Activated T-helper 1 cell treated with anti-CD3 and anti-CD28 coated beads, Interleukin-12 subunit alpha, Interleukin-12 subunit beta, Interleukin-2, Interleukin-4 antibody, amounts not matched to agents 30 ng/mL and 10 ng/mL and 1 ng/mL, durations not matched to agents 14 hours and 24 hours and 36 hours (primary cell): Measurements from ENCODE around the gene ZNF451. TPM values are rescaled to one million over a fixed set of nuclear protein-coding genes. Genes with fewer than 3 reads are reported as not detected.
"Not testable (repeated sequence)": the region's sequence is repeated elsewhere in the genome, so short reads cannot be mapped to it uniquely, and the experiment has no call there.

Experiments
- DNase-seq: peaks from one replicate; pipeline ENCODE4 v3.0.0; 2021; ENCODE audit warnings: low spot score
- H3K27ac Mint-ChIP-seq: one replicate; pipeline ENCODE4 v1.8.0; 2021; ENCODE audit warnings: mild to moderate bottlenecking, mixed read lengths
- H3K27me3 Mint-ChIP-seq: one replicate; pipeline ENCODE4 v1.8.0; 2022; ENCODE audit warnings: mild to moderate bottlenecking, moderate library complexity, mixed read lengths; ENCODE audit not compliant: insufficient read depth
- H3K36me3 Mint-ChIP-seq: one replicate; pipeline ENCODE4 v1.8.0; 2021; ENCODE audit warnings: low read depth, mixed read lengths
- H3K4me1 Mint-ChIP-seq: one replicate; pipeline ENCODE4 v1.8.0; 2021; ENCODE audit warnings: low read depth, mixed read lengths
- H3K4me3 Mint-ChIP-seq: one replicate; pipeline ENCODE4 v1.8.0; 2021; ENCODE audit warnings: mild to moderate bottlenecking, moderate library complexity, mixed read lengths
- H3K9me3 Mint-ChIP-seq: one replicate; pipeline ENCODE4 v1.8.0; 2021; ENCODE audit warnings: mixed read lengths
- intact Hi-C: fragments of 100-400 bp; cut with micrococcal nuclease; formaldehyde crosslinking; loops from one replicate; pipeline ENCODE4 v1.15.1; 2024
- total RNA-seq: library from RNA; stranded (reverse); gene quantifications from 2 replicates; pipeline ENCODE4 v1.2.3, GENCODE V29; 2022

Gene ZNF451, protein sequence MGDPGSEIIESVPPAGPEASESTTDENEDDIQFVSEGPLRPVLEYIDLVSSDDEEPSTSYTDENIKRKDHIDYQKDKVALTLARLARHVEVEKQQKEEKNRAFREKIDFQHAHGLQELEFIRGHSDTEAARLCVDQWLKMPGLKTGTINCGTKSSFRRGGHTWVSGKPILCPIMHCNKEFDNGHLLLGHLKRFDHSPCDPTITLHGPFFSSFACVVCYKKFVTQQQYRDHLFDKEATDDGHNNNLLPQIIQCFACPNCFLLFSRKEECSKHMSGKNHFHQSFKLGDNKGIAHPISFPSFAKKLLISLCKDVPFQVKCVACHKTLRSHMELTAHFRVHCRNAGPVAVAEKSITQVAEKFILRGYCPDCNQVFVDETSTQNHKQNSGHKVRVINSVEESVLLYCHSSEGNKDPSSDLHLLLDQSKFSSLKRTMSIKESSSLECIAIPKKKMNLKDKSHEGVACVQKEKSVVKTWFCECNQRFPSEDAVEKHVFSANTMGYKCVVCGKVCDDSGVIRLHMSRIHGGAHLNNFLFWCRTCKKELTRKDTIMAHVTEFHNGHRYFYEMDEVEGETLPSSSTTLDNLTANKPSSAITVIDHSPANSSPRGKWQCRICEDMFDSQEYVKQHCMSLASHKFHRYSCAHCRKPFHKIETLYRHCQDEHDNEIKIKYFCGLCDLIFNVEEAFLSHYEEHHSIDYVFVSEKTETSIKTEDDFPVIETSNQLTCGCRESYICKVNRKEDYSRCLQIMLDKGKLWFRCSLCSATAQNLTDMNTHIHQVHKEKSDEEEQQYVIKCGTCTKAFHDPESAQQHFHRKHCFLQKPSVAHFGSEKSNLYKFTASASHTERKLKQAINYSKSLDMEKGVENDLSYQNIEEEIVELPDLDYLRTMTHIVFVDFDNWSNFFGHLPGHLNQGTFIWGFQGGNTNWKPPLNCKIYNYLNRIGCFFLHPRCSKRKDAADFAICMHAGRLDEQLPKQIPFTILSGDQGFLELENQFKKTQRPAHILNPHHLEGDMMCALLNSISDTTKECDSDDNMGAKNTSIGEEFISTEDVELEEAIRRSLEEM
- 58.1 and 64.4 TPM in 2 replicates for total RNA-seq

DNA sequence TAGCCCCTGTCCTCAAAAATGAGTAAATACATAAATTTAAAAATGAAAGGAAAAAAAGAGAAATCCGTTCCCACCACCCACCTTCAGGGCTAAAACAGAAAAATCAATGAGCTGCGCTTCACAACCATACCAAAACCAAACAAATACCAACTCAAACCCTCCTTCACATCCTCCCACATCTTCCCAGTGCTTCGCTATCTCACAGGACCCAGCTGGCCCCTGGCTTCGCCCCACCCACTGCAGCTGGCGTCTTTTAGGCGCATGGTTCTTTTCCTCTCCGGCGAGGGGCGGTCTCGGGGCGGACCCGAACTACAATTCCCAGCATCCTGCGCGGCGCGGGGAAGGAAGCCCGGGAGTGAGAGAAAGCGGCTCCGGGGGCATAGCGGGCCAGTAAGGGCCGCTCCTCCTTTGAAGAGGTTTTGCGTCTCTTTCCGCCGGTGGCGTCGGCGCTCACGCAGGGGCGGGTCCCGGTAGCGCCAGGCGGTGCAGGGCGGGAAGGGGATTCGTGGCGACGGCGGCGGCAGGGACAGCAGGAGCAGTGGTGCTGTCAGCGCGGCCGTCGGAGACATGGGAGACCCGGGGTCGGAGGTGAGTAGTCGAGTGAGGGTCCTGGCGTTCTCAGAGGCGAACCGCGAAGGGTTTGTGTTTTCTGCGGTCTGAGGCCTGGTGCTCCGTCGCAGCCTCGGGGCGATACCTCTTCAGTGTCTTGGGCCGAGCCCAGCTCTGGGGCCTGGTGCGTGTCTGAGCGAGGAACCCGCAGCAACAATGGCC, at the start of gene ZNF451:
TSS of gene ZNF451 (plus strand) at position 502 of the 771 bp plus-strand sequence. CDS start at position 568, 66 bp downstream.
- H3K27me3 Mint-ChIP-seq, result no peaks in the 10 kb centered on the region
- H3K4me3 Mint-ChIP-seq, result peak within 1 kb of the TSS; percentile 88
- H3K9me3 Mint-ChIP-seq, result no peaks in the 10 kb centered on the region
- H3K27ac Mint-ChIP-seq, result peak within 1 kb of the TSS; percentile 72
- peak; percentile 95 for DNase-seq
- intact Hi-C loops, result loop anchor here (1.0 to 5.0 kb wide), 6 partner anchors 44 to 238 kb away; partner anchors contain the start of genes BAG2, BEND6, KIAA1586 and PRIM2
- peaks cover 15% of the 10 kb centered on the region for H3K36me3 Mint-ChIP-seq
- peaks cover 35% of the 10 kb centered on the region for H3K4me1 Mint-ChIP-seq

DNA sequence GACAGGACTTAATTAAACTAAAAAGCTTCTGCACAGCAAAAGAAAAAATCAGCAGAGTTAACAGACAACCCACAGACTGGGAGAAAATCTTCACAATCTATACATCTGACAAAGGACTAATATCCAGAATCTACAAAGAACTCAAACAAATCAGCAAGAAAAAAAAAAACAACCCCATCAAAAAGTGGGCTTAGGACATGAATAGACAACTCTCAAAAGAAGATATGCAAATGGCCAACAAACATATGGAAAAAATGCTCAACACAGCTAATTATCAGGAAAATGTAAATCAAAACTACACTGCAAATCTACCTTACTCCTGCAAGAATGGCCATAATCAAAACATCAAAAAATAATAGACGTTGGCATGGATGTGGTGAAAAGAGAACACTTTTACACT, 45.9 kb upstream of the ZNF451 start:
- H3K36me3 Mint-ChIP-seq, intact Hi-C loops, DNase-seq, H3K9me3 Mint-ChIP-seq, H3K27ac Mint-ChIP-seq, H3K4me3 Mint-ChIP-seq: not testable (repeated sequence)
- H3K4me1 Mint-ChIP-seq, result peaks cover 19% of the 10 kb centered on the region
- H3K27me3 Mint-ChIP-seq, result peaks cover 47% of the 10 kb centered on the region

DNA sequence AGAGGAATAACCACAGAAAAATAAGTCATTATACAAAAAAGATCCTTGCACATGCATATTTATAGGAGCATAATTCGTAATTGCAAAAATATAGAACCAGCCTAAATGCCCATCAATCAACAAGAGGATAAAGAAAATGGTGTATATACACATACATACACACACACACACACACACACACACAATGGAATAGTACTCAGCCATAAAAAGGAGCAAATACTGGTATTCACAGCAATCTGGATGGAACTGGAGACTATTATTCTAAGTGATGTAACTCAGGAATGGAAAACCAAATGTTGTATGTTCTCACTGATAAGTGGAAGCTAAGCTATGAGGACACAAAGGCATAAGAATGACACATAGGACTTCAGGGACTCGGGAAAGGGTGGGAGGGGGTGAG, 45.4 kb upstream of the ZNF451 start:
- H3K27me3 Mint-ChIP-seq, result peaks cover 45% of the 10 kb centered on the region
- H3K36me3 Mint-ChIP-seq, result peaks cover 12% of the 10 kb centered on the region
- H3K9me3 Mint-ChIP-seq, result no peaks in the 10 kb centered on the region
- no peak overlapping the region for H3K4me3 Mint-ChIP-seq
- H3K27ac Mint-ChIP-seq, result no peak overlapping the region
- no peak for DNase-seq
- H3K4me1 Mint-ChIP-seq, result peaks cover 24% of the 10 kb centered on the region
- intact Hi-C loops, result no loop called here

DNA sequence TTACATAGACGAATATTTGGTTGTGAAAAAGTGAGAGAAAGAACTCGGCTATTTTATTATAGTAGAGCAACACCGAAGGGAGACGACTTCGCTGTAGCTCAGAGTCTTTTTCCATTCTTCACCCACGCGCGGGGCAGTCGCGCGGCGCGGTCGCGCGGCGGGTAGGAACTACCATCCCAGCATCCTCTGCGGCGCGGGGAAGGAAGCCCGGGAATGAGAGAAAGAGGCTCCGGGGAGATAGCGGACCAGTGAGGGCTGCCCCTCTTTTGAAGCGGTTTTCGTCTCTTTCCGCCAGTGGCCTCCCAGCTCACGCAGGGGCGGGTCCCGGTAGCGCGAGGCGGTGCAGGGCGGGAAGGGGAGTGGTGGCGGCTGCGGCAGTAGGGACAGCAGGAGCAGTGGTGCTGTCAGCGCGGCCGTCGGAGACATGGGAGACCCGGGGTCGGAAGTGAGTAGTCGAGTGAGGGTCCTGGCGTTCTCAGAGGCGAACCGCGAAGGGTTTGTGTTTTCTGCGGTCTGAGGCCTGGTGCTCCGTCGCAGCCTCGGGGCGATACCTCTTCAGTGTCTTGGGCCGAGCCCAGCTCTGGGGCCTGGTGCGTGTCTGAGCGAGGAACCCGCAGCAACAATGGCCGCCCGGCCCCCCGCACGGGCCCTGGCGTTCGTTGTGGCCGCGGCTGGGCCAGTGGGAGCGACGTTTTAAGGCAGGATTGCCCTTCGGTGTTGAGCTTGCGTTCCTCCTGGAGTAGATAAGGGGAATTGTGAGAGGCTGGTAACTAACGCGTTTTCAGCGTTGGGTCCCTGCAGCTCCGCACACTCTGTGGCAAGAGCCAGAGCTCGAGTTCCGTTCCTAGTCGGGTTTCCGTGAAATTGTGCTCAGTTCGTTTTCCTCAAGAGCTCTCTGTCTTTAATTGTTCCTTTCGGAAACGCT, 43.4 kb upstream of the ZNF451 start, which contains the start of gene KIAA1586:
TSS of gene KIAA1586 (plus strand) at position 362 of the 925 bp plus-strand sequence. CDS start at position 425, 63 bp downstream.
- H3K4me3 Mint-ChIP-seq, result peak within 1 kb of the TSS; percentile 93
- intact Hi-C loops, result loop anchor here (1.0 to 5.0 kb wide), 6 partner anchors 43 to 449 kb away; partner anchors contain the start of genes BAG2, BEND6, PRIM2 and RAB23
- H3K36me3 Mint-ChIP-seq, result peaks cover 23% of the 10 kb centered on the region
- H3K4me1 Mint-ChIP-seq, result peaks cover 35% of the 10 kb centered on the region
- DNase-seq, result peak; percentile 83
- H3K27me3 Mint-ChIP-seq, result peaks cover 36% of the 10 kb centered on the region
- peak within 1 kb of the TSS; percentile 92 for H3K27ac Mint-ChIP-seq
- not testable (repeated sequence) for H3K9me3 Mint-ChIP-seq

DNA sequence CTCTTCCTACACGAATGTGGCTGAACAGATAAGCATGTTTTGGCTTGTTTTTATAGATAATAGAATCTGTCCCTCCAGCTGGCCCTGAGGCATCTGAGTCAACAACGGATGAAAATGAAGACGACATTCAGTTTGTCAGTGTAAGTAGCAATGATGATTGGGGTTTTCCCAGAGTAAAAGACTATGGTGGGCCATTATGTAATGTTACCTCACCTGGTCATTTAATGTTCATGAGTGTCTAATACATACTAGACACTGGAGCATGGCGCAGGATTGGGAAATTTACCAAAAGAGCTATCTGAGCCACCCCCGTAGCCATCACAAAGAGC, 42.8 kb upstream of the ZNF451 start:
- H3K4me3 Mint-ChIP-seq, DNase-seq, H3K9me3 Mint-ChIP-seq, H3K27ac Mint-ChIP-seq: not testable (repeated sequence)
- Mint-ChIP-seq H3K4me1 (peaks cover 35% of the 10 kb centered on the region), H3K27me3 (peaks cover 31% of the 10 kb centered on the region), H3K36me3 (peaks cover 25% of the 10 kb centered on the region)
- intact Hi-C loops, result loop anchor here (2.0 to 5.0 kb wide), 3 partner anchors 92 to 450 kb away; partner anchors contain the start of genes BEND6 and PRIM2

DNA sequence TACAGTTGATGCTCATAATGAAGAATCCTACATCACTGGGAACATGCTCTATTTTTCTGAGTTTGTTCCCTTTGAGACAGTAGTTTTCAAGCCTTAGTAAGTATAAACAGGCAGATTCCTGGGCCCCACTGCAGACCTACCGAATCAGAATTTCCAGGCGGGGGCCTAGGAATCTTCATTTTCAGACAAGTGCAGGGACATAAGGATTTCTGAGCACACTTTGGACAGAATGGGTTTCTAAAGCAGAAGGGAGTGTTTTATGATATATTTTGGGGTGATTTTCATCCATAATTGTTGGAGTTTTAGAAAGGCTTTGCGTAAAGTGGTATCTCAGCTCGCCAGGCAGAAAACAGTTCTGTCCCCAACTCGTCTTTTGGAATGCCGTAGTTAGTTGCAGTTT, 42.1 kb upstream of the ZNF451 start:
- peak overlapping the region; percentile 84 for H3K4me3 Mint-ChIP-seq
- H3K27ac Mint-ChIP-seq, result peak overlapping the region; percentile 50
- DNase-seq, H3K9me3 Mint-ChIP-seq: not testable (repeated sequence)
- H3K27me3 Mint-ChIP-seq, result peaks cover 30% of the 10 kb centered on the region
- intact Hi-C loops, result loop anchor here (2.0 to 5.0 kb wide), 3 partner anchors 93 to 451 kb away; partner anchors contain the start of genes BEND6 and PRIM2
- H3K36me3 Mint-ChIP-seq, result peaks cover 27% of the 10 kb centered on the region
- H3K4me1 Mint-ChIP-seq, result peaks cover 35% of the 10 kb centered on the region

DNA sequence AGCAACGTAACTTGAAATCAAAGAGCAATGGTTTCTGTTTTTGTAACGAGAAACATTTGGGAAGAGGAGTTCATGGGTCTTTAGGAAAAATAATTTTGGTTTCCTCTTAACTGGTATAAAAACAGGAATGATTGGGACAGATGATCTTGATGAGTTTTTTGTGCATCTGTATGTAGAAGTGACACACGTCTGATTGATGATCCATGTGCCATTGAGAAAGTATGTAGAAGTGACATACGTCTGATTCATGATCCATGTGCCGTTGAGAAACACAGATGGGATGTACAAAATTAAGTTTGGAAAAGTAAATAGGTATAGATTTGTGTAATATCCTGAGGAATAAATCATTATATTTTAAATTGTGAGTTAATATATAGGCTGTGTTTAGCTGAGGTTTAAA, 41.4 kb upstream of the ZNF451 start:
- no peak for DNase-seq
- peak overlapping the region; percentile 84 for H3K4me3 Mint-ChIP-seq
- peaks cover 23% of the 10 kb centered on the region for H3K27me3 Mint-ChIP-seq
- intact Hi-C loops, result loop anchor here (5.0 kb wide), 1 partner anchor 451 kb away; no protein-coding TSS in a partner anchor
- peaks cover 34% of the 10 kb centered on the region for H3K36me3 Mint-ChIP-seq
- H3K4me1 Mint-ChIP-seq, result peaks cover 35% of the 10 kb centered on the region
- no peaks in the 10 kb centered on the region for H3K9me3 Mint-ChIP-seq
- H3K27ac Mint-ChIP-seq, result no peak overlapping the region

DNA sequence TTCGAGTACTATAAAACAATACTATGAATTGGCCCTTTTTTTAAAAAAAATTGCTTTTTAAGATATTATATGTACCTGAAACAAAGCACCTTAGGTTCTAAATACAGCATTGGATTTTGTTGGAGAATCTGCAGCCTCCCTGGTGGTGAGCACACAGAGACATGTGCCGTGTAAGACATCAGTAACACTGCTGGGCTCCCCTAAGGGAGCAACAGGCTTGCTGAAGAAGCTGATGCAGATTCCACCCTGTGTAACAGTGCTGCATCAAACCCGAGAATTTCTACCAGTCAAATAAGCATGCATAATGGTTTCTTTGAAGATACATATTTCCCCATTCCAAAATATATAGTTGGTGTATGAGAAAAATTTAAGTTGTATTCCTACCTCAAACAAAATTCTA, 26.1 kb upstream of the ZNF451 start:
- intact Hi-C loops, result no loop called here
- Mint-ChIP-seq H3K36me3 (peaks cover 29% of the 10 kb centered on the region), H3K4me3 (no peak overlapping the region), H3K4me1 (peaks cover 5% of the 10 kb centered on the region), H3K9me3 (no peaks in the 10 kb centered on the region), H3K27me3 (no peaks in the 10 kb centered on the region), H3K27ac (no peak overlapping the region)
- DNase-seq, result no peak

DNA sequence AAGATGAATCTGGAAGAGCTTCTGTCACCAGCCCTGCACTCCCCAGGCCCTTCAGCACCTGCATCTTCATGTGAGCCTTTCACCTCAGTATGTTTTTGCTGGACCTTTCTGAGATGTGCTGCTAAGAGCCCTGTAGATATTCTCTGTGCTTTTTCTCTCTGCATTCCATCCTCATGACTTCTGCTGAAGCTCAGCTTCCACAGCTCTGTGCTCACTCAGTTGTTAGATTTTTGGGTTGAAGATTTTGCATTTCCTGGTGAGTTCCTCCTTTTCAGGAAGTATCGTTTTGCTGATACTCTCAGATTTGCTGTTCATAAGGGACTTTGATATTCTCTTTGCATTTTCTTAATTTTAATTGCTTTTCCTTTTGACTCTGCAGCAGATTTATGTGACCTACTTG, 25.2 kb upstream of the ZNF451 start:
- Mint-ChIP-seq H3K27ac (no peak overlapping the region), H3K27me3 (no peaks in the 10 kb centered on the region), H3K9me3 (no peaks in the 10 kb centered on the region), H3K36me3 (peaks cover 25% of the 10 kb centered on the region), H3K4me3 (no peak overlapping the region), H3K4me1 (peaks cover 5% of the 10 kb centered on the region)
- no peak for DNase-seq
- intact Hi-C loops, result no loop called here

DNA sequence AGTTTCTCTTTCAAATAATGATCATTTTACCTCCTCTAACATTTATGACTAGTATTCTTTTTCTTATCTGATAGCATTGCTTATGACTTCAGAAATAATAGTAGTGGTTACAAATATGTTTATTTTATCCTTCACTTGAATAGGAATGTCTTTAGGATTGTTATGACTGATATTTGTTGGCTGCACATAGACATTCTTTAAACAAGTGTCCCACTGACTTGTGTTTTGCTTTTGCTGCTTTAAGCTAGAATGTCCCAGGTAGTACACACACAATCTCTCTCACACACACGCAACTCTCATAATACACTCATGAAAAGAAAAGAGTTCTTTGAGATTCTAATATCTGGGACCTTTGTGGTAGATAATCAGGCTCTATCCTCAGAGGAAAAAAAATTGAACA, 21.9 kb upstream of the ZNF451 start:
- H3K27me3 Mint-ChIP-seq, result no peaks in the 10 kb centered on the region
- no peak overlapping the region for H3K4me3 Mint-ChIP-seq
- no peaks in the 10 kb centered on the region for H3K9me3 Mint-ChIP-seq
- intact Hi-C loops, result no loop called here
- no peak for DNase-seq
- H3K4me1 Mint-ChIP-seq, result peaks cover 5% of the 10 kb centered on the region
- H3K27ac Mint-ChIP-seq, result no peak overlapping the region
- H3K36me3 Mint-ChIP-seq, result peaks cover 12% of the 10 kb centered on the region

DNA sequence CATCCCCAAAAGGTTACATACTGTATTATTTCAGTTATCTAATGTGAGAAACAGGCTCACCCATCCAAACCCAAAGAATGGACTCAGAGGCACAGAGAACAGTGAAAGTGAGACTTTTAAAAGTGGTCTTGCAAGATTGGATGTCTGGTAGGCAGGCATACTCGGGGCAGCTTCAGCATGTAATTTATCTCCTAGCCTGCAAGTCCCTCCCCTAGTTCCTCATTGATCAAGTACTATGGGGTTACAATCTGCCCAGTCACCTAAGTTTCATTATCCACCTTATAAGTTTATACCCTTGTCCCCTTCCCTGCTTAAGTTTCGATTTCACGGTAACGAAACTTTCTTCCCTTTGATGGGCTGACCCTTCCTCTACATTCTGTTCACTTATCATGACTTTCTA, 20.8 kb upstream of the ZNF451 start:
- peaks cover 5% of the 10 kb centered on the region for H3K4me1 Mint-ChIP-seq
- no peak overlapping the region for H3K27ac Mint-ChIP-seq
- no peak overlapping the region for H3K4me3 Mint-ChIP-seq
- no peaks in the 10 kb centered on the region for H3K27me3 Mint-ChIP-seq
- intact Hi-C loops, result no loop called here
- peaks cover 15% of the 10 kb centered on the region for H3K36me3 Mint-ChIP-seq
- DNase-seq, result no peak
- H3K9me3 Mint-ChIP-seq, result no peaks in the 10 kb centered on the region
